Measurements from ENCODE around the gene USP17L25. TPM values are rescaled to one million over a fixed set of nuclear protein-coding genes. Genes with fewer than 3 reads are reported as not detected.
"Not testable (repeated sequence)": the region's sequence is repeated elsewhere in the genome, so short reads cannot be mapped to it uniquely, and the experiment has no call there.

Gene USP17L25
- not detected for total RNA-seq (ENCODE audit: insufficient read depth, low replicate concordance)

- DNase-seq (ENCODE audit: low spot score), result not testable (repeated sequence)
These were observed at the start of gene USP17L25 for GRCh38 chr4:9329611-9330010. USP17L25 (plus strand) TSS chr4:9329911; CDS start chr4:9329911, 0 bp downstream.

DNA sequence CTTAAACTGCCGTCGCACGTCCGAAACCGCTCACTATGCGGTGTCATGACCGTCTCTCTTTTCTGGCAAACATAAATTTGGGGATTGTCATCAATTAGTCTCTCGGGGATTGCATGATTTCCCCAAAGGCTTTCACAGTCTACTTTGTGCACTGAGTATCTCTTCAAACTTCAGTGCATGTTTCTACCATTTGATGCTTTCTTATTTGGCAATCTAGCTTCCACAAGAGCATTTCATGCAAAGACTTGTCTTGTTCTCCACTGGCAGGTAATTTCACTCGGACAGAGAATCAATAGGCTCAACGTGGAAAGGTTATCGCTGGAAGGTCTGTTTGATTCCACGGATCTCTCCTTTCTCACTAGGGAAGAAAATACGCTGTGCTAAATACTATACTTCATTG, 5.5 kb upstream of the USP17L25 start:
- not testable (repeated sequence) for DNase-seq (ENCODE audit: low spot score)

DNA sequence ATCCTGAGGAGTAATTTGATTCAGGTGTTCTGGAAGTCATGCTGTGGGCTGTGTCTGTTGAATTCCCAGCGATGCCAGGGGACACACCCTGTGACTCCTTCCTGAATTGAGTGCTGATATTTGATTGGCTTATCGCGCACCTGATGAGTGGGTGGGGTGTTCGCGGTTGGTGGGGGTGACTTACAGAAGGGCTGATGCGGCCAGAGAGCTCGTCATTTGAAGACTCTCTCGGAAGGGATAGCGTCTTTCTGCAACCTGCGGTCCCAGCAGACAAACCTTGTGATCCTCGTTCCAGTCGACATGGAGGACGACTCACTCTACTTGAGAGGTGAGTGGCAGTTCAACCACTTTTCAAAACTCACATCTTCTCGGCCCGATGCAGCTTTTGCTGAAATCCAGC, 4.8 kb upstream of the USP17L25 start, which contains the start of gene USP17L24:
TSS of gene USP17L24 (plus strand) at position 301 of the 400 bp plus-strand sequence. CDS start at position 301, 0 bp downstream.
- not testable (repeated sequence) for DNase-seq (ENCODE audit: low spot score)

- DNase-seq (ENCODE audit: low spot score), result not testable (repeated sequence)
These were observed 4.6 kb downstream of the USP17L25 start, which contains the start of gene USP17L26 for GRCh38 chr4:9334358-9334757. USP17L26 (plus strand) TSS chr4:9334658; CDS start chr4:9334658, 0 bp downstream.

DNA sequence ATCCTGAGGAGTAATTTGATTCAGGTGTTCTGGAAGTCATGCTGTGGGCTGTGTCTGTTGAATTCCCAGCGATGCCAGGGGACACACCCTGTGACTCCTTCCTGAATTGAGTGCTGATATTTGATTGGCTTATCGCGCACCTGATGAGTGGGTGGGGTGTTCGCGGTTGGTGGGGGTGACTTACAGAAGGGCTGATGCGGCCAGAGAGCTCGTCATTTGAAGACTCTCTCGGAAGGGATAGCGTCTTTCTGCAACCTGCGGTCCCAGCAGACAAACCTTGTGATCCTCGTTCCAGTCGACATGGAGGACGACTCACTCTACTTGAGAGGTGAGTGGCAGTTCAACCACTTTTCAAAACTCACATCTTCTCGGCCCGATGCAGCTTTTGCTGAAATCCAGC, 9.4 kb downstream of the USP17L25 start, which contains the start of gene USP17L5:
TSS of gene USP17L5 (plus strand) at position 301 of the 400 bp plus-strand sequence. CDS start at position 301, 0 bp downstream.
- DNase-seq (ENCODE audit: low spot score), result not testable (repeated sequence)

- not testable (repeated sequence) for DNase-seq (ENCODE audit: low spot score)
These were observed 14.1 kb downstream of the USP17L25 start, which contains the start of gene USP17L27 for GRCh38 chr4:9343848-9344247. USP17L27 (plus strand) TSS chr4:9344148; CDS start chr4:9344148, 0 bp downstream.

- DNase-seq (ENCODE audit: low spot score), result not testable (repeated sequence)
These were observed 18.9 kb downstream of the USP17L25 start, which contains the start of gene USP17L28 for GRCh38 chr4:9348593-9348992. USP17L28 (plus strand) TSS chr4:9348893; CDS start chr4:9348893, 0 bp downstream.

GRCh38 chr4:9350866-9351265, 21.2 kb downstream of the USP17L25 start:
- not testable (repeated sequence) for DNase-seq (ENCODE audit: low spot score)

DNA sequence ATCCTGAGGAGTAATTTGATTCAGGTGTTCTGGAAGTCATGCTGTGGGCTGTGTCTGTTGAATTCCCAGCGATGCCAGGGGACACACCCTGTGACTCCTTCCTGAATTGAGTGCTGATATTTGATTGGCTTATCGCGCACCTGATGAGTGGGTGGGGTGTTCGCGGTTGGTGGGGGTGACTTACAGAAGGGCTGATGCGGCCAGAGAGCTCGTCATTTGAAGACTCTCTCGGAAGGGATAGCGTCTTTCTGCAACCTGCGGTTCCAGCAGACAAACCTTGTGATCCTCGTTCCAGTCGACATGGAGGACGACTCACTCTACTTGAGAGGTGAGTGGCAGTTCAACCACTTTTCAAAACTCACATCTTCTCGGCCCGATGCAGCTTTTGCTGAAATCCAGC, 23.6 kb downstream of the USP17L25 start, which contains the start of gene USP17L29:
TSS of gene USP17L29 (plus strand) at position 301 of the 400 bp plus-strand sequence. CDS start at position 301, 0 bp downstream.
- not testable (repeated sequence) for DNase-seq (ENCODE audit: low spot score)

DNA sequence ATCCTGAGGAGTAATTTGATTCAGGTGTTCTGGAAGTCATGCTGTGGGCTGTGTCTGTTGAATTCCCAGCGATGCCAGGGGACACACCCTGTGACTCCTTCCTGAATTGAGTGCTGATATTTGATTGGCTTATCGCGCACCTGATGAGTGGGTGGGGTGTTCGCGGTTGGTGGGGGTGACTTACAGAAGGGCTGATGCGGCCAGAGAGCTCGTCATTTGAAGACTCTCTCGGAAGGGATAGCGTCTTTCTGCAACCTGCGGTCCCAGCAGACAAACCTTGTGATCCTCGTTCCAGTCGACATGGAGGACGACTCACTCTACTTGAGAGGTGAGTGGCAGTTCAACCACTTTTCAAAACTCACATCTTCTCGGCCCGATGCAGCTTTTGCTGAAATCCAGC, 33.1 kb downstream of the USP17L25 start, which contains the start of gene USP17L30:
TSS of gene USP17L30 (plus strand) at position 301 of the 400 bp plus-strand sequence. CDS start at position 301, 0 bp downstream.
- not testable (repeated sequence) for DNase-seq (ENCODE audit: low spot score)

GRCh38 chr4:9379881-9380280, 50.2 kb downstream of the USP17L25 start:
- not testable (repeated sequence) for DNase-seq (ENCODE audit: low spot score)

Other genes with a start within 250 kb of the USP17L25 start
- gene FAM90A26, start 159.5 kb upstream of the USP17L25 start, total RNA-seq (ENCODE audit: insufficient read depth, low replicate concordance), result not detected
- not detected for gene USP17L10, start 119.3 kb upstream of the USP17L25 start, total RNA-seq (ENCODE audit: insufficient read depth, low replicate concordance)
- not detected for gene USP17L11, start 114.5 kb upstream of the USP17L25 start, total RNA-seq (ENCODE audit: insufficient read depth, low replicate concordance)
- gene USP17L12, start 109.8 kb upstream of the USP17L25 start, total RNA-seq (ENCODE audit: insufficient read depth, low replicate concordance), result not detected
- not detected for gene USP17L13, start 105.0 kb upstream of the USP17L25 start, total RNA-seq (ENCODE audit: insufficient read depth, low replicate concordance)
- gene USP17L15, start 95.5 kb upstream of the USP17L25 start, total RNA-seq (ENCODE audit: insufficient read depth, low replicate concordance), result 0.72 TPM
- not detected for gene USP17L17, start 86.0 kb upstream of the USP17L25 start, total RNA-seq (ENCODE audit: insufficient read depth, low replicate concordance)
- not detected for gene USP17L18, start 81.3 kb upstream of the USP17L25 start, total RNA-seq (ENCODE audit: insufficient read depth, low replicate concordance)
- not detected for gene USP17L19, start 76.5 kb upstream of the USP17L25 start, total RNA-seq (ENCODE audit: insufficient read depth, low replicate concordance)
- not detected for gene USP17L20, start 71.8 kb upstream of the USP17L25 start, total RNA-seq (ENCODE audit: insufficient read depth, low replicate concordance)
- gene USP17L21, start 67.0 kb upstream of the USP17L25 start, total RNA-seq (ENCODE audit: insufficient read depth, low replicate concordance), result not detected
- gene USP17L22, start 62.3 kb upstream of the USP17L25 start, total RNA-seq (ENCODE audit: insufficient read depth, low replicate concordance), result 0.72 TPM
- gene USP17L24, start 4.7 kb upstream of the USP17L25 start, total RNA-seq (ENCODE audit: insufficient read depth, low replicate concordance), result not detected
- gene USP17L26, start 4.7 kb downstream of the USP17L25 start, total RNA-seq (ENCODE audit: insufficient read depth, low replicate concordance), result not detected
- not detected for gene USP17L5, start 9.5 kb downstream of the USP17L25 start, total RNA-seq (ENCODE audit: insufficient read depth, low replicate concordance)
- not detected for gene USP17L27, start 14.2 kb downstream of the USP17L25 start, total RNA-seq (ENCODE audit: insufficient read depth, low replicate concordance)
- gene USP17L28, start 19.0 kb downstream of the USP17L25 start, total RNA-seq (ENCODE audit: insufficient read depth, low replicate concordance), result not detected
- gene USP17L29, start 23.7 kb downstream of the USP17L25 start, total RNA-seq (ENCODE audit: insufficient read depth, low replicate concordance), result not detected
- not detected for gene USP17L30, start 33.2 kb downstream of the USP17L25 start, total RNA-seq (ENCODE audit: insufficient read depth, low replicate concordance)
- gene DEFB131A, start 114.5 kb downstream of the USP17L25 start, total RNA-seq (ENCODE audit: insufficient read depth, low replicate concordance), result not detected